BE2C (cell line): ENCODE measurements around the gene ABCB9.
A peak's percentile ranks its signal among the peaks of the same experiment; 100 is the strongest.
"Not testable (repeated sequence)": the region's sequence is repeated elsewhere in the genome, so short reads cannot be mapped to it uniquely, and the experiment has no call there.

Experiments
- DNase-seq: peaks from one replicate; pipeline ENCODE4 v3.0.0-alpha.2; 2020
- H3K27me3 ChIP-seq: fragments of 250-450 bp; sonication (Bioruptor Pico); 2 replicates; pipeline ENCODE4 v1.5.1; 2020; ENCODE audit warnings: mild to moderate bottlenecking
- H3K36me3 ChIP-seq: fragments of 250-450 bp; sonication (Bioruptor Pico); 2 replicates; pipeline ENCODE4 v1.5.1; 2020; ENCODE audit warnings: mild to moderate bottlenecking
- H3K4me1 ChIP-seq: fragments of 250-450 bp; sonication (Bioruptor Pico); 2 replicates; pipeline ENCODE4 v1.5.1; 2020
- H3K4me3 ChIP-seq: 2 replicates; pipeline ENCODE4 v1.5.1; 2011; ENCODE audit warnings: low read depth, low read length
- H3K9me3 ChIP-seq: fragments of 250-450 bp; sonication (Bioruptor Pico); 2 replicates; pipeline ENCODE4 v1.5.1; 2020
- CTCF ChIP-seq: IDR thresholded peaks from 2 replicates; pipeline ENCODE4 v1.5.1; 2012; ENCODE audit warnings: mild to moderate bottlenecking, low read depth, low read length

Gene ABCB9

GRCh38 chr12:122947352-122947792, 18.9 kb downstream of the ABCB9 start:
- Histone ChIP-seq H3K9me3 (no peaks in the 10 kb centered on the region), H3K36me3 (no peaks in the 10 kb centered on the region), H3K4me3 (no peak overlapping the region), H3K27me3 (no peaks in the 10 kb centered on the region), H3K4me1 (no peaks in the 10 kb centered on the region)
- DNase-seq: no peak
- no peak for TF ChIP-seq CTCF

- peak; percentile 31 for DNase-seq
- Histone ChIP-seq H3K9me3 (no peaks in the 10 kb centered on the region), H3K27me3 (no peaks in the 10 kb centered on the region), H3K4me1 (no peaks in the 10 kb centered on the region), H3K36me3 (no peaks in the 10 kb centered on the region), H3K4me3 (no peak overlapping the region)
- 0 out of 2 replicates have a peak, but pooled peaks have one; percentile 9 for TF ChIP-seq CTCF
Observed at GRCh38 chr12:122946690-122947341, 19.4 kb downstream of the ABCB9 start.

- no peak overlapping the region for H3K4me3 ChIP-seq
- no peaks in the 10 kb centered on the region for H3K9me3 ChIP-seq
- no peak for DNase-seq
- H3K4me1 ChIP-seq: no peaks in the 10 kb centered on the region
- no peaks in the 10 kb centered on the region for H3K27me3 ChIP-seq
- TF ChIP-seq CTCF: no peak
- H3K36me3 ChIP-seq: no peaks in the 10 kb centered on the region
Observed at GRCh38 chr12:122944605-122945592, 21.4 kb downstream of the ABCB9 start.

- H3K9me3 ChIP-seq: no peaks in the 10 kb centered on the region
Observed at GRCh38 chr12:122943196-122943595, 23.1 kb downstream of the ABCB9 start.

GRCh38 chr12:122942637-122943036, 23.6 kb downstream of the ABCB9 start:
- Histone ChIP-seq H3K4me1 (no peaks in the 10 kb centered on the region), H3K4me3 (no peak overlapping the region), H3K27me3 (no peaks in the 10 kb centered on the region), H3K9me3 (no peaks in the 10 kb centered on the region), H3K36me3 (no peaks in the 10 kb centered on the region)
- TF ChIP-seq CTCF: no peak
- no peak for DNase-seq

More at GRCh38 chr12:122943196-122943595, 23.1 kb downstream of the ABCB9 start:
- no peak for DNase-seq
- H3K4me3 ChIP-seq: no peak overlapping the region
- no peaks in the 10 kb centered on the region for H3K4me1 ChIP-seq
- no peaks in the 10 kb centered on the region for H3K27me3 ChIP-seq
- no peaks in the 10 kb centered on the region for H3K36me3 ChIP-seq
- TF ChIP-seq CTCF: no peak

- H3K27me3 ChIP-seq, H3K9me3 ChIP-seq, DNase-seq, H3K4me1 ChIP-seq, H3K4me3 ChIP-seq, H3K36me3 ChIP-seq: not testable (repeated sequence)
Observed at GRCh38 chr12:122941351-122941750, 24.9 kb downstream of the ABCB9 start.
